ENCODE data around the gene PCSK6. TPM values are rescaled to one million over a fixed set of nuclear protein-coding genes. Genes with fewer than 3 reads are reported as not detected.

PCSK6 gene
- total RNA-seq, 1 donor from 2014 or later: 0.40 TPM

DNA sequence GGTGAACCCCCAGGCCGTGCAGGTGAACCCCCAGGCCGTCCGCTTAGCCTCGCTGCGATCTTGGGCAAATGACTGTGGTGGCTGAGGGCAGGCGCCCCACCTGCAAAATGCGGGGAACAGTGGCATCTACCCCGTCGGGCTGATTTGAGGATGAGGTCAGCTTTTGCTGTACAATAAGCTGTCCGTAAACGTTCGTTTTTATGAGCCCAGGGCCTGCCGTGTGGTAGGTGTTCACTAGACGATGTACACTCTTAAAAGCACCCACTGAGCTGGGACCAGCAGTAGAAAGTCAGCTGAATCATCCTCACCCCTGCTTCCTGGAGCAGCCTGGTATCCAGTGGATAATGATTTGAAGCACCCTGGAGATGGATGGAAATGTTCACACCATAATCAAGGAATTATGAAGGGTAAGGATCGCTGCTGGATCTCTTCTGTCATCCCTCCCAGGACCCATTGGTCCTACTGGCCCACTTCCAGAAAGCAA, 943 bp upstream of the PCSK6 start:
- Mint-ChIP-seq H3K27me3 (ENCODE audit: low read depth) (peaks cover 42% of the 10 kb centered on the region), H3K27ac (ENCODE audit: unreplicated experiment) (no peak overlapping the region), H3K4me3 (ENCODE audit: unreplicated experiment) (peak overlapping the region; percentile 50), H3K9me3 (ENCODE audit: low read depth) (no peaks in the 10 kb centered on the region), H3K4me1 (ENCODE audit: low read depth) (peaks cover 2% of the 10 kb centered on the region), H3K36me3 (ENCODE audit: low read depth) (no peaks in the 10 kb centered on the region)
- TF ChIP-seq, protein P1, sequence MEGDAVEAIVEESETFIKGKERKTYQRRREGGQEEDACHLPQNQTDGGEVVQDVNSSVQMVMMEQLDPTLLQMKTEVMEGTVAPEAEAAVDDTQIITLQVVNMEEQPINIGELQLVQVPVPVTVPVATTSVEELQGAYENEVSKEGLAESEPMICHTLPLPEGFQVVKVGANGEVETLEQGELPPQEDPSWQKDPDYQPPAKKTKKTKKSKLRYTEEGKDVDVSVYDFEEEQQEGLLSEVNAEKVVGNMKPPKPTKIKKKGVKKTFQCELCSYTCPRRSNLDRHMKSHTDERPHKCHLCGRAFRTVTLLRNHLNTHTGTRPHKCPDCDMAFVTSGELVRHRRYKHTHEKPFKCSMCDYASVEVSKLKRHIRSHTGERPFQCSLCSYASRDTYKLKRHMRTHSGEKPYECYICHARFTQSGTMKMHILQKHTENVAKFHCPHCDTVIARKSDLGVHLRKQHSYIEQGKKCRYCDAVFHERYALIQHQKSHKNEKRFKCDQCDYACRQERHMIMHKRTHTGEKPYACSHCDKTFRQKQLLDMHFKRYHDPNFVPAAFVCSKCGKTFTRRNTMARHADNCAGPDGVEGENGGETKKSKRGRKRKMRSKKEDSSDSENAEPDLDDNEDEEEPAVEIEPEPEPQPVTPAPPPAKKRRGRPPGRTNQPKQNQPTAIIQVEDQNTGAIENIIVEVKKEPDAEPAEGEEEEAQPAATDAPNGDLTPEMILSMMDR (IDR thresholded peaks at IDR 0.05): no peak
- no peak for DNase-seq (ENCODE audit: low spot score)

DNA sequence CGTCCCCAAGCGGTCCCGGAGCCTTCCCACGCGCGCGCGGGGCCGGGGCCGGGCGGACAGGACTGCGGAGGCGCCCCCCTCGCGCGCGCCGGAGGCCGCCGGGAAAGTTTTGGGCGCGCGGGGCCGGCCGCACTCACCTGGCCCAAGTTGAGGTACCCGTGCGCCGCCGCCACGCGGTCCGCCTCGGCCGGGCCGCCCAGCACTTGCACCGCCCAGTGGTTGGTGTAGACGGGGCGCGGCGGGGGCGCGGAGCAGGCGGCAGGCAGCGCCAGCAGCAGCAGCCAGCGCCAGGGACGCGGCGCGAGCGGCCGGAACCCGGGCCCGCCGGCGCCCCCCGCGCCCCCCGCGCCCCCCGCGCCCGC, 289 bp downstream of the PCSK6 start:
- DNase-seq (ENCODE audit: low spot score): no peak
- peaks cover 2% of the 10 kb centered on the region for H3K4me1 Mint-ChIP-seq (ENCODE audit: low read depth)
- no peak overlapping the region for H3K4me3 Mint-ChIP-seq (ENCODE audit: unreplicated experiment)
- no peak overlapping the region for H3K27ac Mint-ChIP-seq (ENCODE audit: unreplicated experiment)
- no peaks in the 10 kb centered on the region for H3K9me3 Mint-ChIP-seq (ENCODE audit: low read depth)
- H3K36me3 Mint-ChIP-seq (ENCODE audit: low read depth): no peaks in the 10 kb centered on the region
- TF ChIP-seq, protein P1 (IDR thresholded peaks at IDR 0.05): no peak
- peaks cover 36% of the 10 kb centered on the region for H3K27me3 Mint-ChIP-seq (ENCODE audit: low read depth)

GRCh38 chr15:101488300-101489164, 975 bp downstream of the PCSK6 start:
- no peak for DNase-seq (ENCODE audit: low spot score)
- peaks cover 4% of the 10 kb centered on the region for H3K4me1 Mint-ChIP-seq (ENCODE audit: low read depth)
- TF ChIP-seq, protein P1 (IDR thresholded peaks at IDR 0.05): no peak
- H3K27me3 Mint-ChIP-seq (ENCODE audit: low read depth): peaks cover 31% of the 10 kb centered on the region
- no peaks in the 10 kb centered on the region for H3K9me3 Mint-ChIP-seq (ENCODE audit: low read depth)
- no peak overlapping the region for H3K27ac Mint-ChIP-seq (ENCODE audit: unreplicated experiment)
- peak overlapping the region; percentile 22 for H3K4me3 Mint-ChIP-seq (ENCODE audit: unreplicated experiment)
- no peaks in the 10 kb centered on the region for H3K36me3 Mint-ChIP-seq (ENCODE audit: low read depth)

DNA sequence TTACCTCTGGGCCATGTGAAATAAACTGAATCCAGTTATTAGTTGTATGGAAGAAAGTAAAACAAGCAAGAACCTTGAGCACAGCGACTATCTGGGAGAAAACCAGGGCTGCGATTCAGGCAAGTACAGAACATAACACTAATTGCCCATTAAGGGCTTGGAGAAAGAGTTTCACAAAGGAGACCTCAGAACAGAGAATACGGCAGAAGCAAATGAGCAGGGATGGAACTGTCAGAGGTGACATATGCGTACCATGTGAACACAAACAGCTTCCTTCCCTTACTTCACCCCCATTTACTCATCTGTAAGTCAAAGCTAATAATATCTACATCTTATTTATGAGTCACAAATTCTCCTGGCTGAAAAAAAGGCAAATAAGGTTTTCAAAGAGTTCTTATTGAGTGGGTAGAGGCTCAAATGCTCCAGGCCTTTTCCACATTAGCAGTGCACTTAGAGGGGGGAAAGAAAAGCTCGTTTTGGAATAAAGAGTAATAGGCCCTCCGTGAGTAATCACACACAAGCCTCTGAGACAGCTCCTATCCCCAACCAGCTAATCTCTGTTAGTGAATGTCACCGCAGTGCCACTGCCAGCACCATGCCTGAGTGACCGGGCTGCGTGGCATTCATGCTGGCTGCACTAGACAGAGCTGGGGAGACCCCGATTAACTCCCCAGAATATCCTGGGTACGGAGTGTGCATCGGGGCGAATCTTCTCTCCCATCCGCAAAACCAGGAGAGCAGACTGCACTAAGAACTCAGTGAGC, 2.6 kb downstream of the PCSK6 start:
- no peaks in the 10 kb centered on the region for H3K36me3 Mint-ChIP-seq (ENCODE audit: low read depth)
- DNase-seq (ENCODE audit: low spot score): no peak
- H3K4me3 Mint-ChIP-seq (ENCODE audit: unreplicated experiment): no peak overlapping the region
- TF ChIP-seq, protein P1 (IDR thresholded peaks at IDR 0.05): no peak
- H3K9me3 Mint-ChIP-seq (ENCODE audit: low read depth): no peaks in the 10 kb centered on the region
- H3K27me3 Mint-ChIP-seq (ENCODE audit: low read depth): peaks cover 27% of the 10 kb centered on the region
- H3K27ac Mint-ChIP-seq (ENCODE audit: unreplicated experiment): no peak overlapping the region
- peaks cover 14% of the 10 kb centered on the region for H3K4me1 Mint-ChIP-seq (ENCODE audit: low read depth)

DNA sequence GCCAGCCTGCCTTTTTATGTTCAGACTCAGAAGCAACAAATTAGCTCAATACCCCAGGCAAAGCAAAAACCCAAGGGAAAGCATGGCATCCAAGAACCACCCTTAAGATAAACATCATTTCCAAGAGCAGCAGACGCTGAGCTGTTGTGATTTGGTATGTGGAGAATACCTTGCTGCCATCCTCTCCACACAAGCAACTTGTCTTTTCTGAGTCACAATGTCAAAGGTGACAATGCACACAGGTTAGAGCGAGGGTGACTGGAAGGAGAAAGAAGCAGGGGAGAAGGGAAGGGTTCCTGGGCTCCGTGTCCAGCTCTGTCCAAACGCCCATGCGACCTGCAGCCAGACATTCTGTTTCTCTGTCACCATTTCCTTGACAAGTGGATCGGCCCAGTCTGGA, 6.0 kb downstream of the PCSK6 start:
- Mint-ChIP-seq H3K36me3 (ENCODE audit: low read depth) (no peaks in the 10 kb centered on the region), H3K9me3 (ENCODE audit: low read depth) (no peaks in the 10 kb centered on the region), H3K4me1 (ENCODE audit: low read depth) (peaks cover 11% of the 10 kb centered on the region), H3K27ac (ENCODE audit: unreplicated experiment) (no peak overlapping the region), H3K4me3 (ENCODE audit: unreplicated experiment) (no peak overlapping the region), H3K27me3 (ENCODE audit: low read depth) (peaks cover 18% of the 10 kb centered on the region)
- TF ChIP-seq, protein P1 (IDR thresholded peaks at IDR 0.05): no peak
- no peak for DNase-seq (ENCODE audit: low spot score)
